Loucy (cell line): ENCODE results near the gene ADAMTS4.
A peak's percentile ranks its signal among the peaks of the same experiment; 100 is the strongest.

ENCODE experiments used
- H2AFZ ChIP-seq: fragments of 200-600 bp; sonication (generic); 2 replicates; pipeline ENCODE4 v1.6.0; 2016; ENCODE audit warnings: antibody characterized with exemption, mild to moderate bottlenecking, low read length, moderate library complexity
- H3F3A ChIP-seq: fragments of 200-600 bp; 2 replicates; pipeline ENCODE4 v1.6.0; 2016; ENCODE audit warnings: antibody characterized with exemption, low read depth, mild to moderate bottlenecking
- H3K27me3 ChIP-seq: fragments of 200-600 bp; sonication (generic); 2 replicates; pipeline ENCODE4 v1.6.1; 2014; ENCODE audit warnings: low read length, mild to moderate bottlenecking; ENCODE audit not compliant: insufficient read depth, poor library complexity, severe bottlenecking
- H3K36me3 ChIP-seq: fragments of 200-600 bp; sonication (generic); 2 replicates; pipeline ENCODE4 v1.6.1; 2016; ENCODE audit warnings: low read length; ENCODE audit not compliant: insufficient read depth
- H3K4me1 ChIP-seq: fragments of 200-600 bp; sonication (generic); 2 replicates; pipeline ENCODE4 v1.5.1; 2014; ENCODE audit warnings: low read length, mild to moderate bottlenecking; ENCODE audit not compliant: insufficient read depth, poor library complexity, severe bottlenecking
- H3K4me2 ChIP-seq: fragments of 200-600 bp; sonication (generic); 2 replicates; pipeline ENCODE4 v1.6.0; 2014; ENCODE audit warnings: antibody characterized with exemption, low read length, low read depth, mild to moderate bottlenecking; ENCODE audit not compliant: poor library complexity, severe bottlenecking
- H3K4me3 ChIP-seq: fragments of 200-600 bp; sonication (generic); 2 replicates; pipeline ENCODE4 v1.5.1; 2014; ENCODE audit warnings: low read length, mild to moderate bottlenecking, mixed read lengths; ENCODE audit not compliant: poor library complexity, severe bottlenecking
- H3K79me2 ChIP-seq: fragments of 200-600 bp; sonication (generic); 2 replicates; pipeline ENCODE4 v1.6.1; 2014; ENCODE audit warnings: low read length; ENCODE audit not compliant: insufficient read depth
- H3K9ac ChIP-seq: fragments of 200-600 bp; sonication (generic); 2 replicates; pipeline ENCODE4 v1.6.0; 2014; ENCODE audit warnings: mild to moderate bottlenecking, low read depth, low read length, moderate library complexity; ENCODE audit not compliant: poor library complexity, severe bottlenecking
- H3K9me2 ChIP-seq: fragments of 200-600 bp; sonication (generic); replicated peaks from 2 replicates; pipeline ENCODE4 v1.6.1; 2016; ENCODE audit warnings: low read depth, low read length, mixed read lengths
- H3K9me3 ChIP-seq: fragments of 200-600 bp; sonication (generic); 2 replicates; pipeline ENCODE4 v1.6.1; 2014; ENCODE audit warnings: mild to moderate bottlenecking, antibody characterized with exemption, low read length, low read depth; ENCODE audit not compliant: insufficient read depth
- H4K20me1 ChIP-seq: fragments of 200-600 bp; sonication (generic); 2 replicates; pipeline ENCODE4 v1.6.0; 2014; ENCODE audit warnings: antibody characterized with exemption, low read length, mild to moderate bottlenecking; ENCODE audit not compliant: insufficient read depth, poor library complexity, severe bottlenecking
- EZH2phosphoT487 ChIP-seq: fragments of 200-600 bp; IDR thresholded peaks from 2 replicates; pipeline ENCODE4 v1.6.1; 2018; ENCODE audit warnings: antibody characterized with exemption, mild to moderate bottlenecking, moderate library complexity, borderline replicate concordance
- TF ChIP-seq, protein P1 (sequence below): fragments of 200-600 bp; sonication (generic); conservative IDR thresholded peaks from 2 replicates; pipeline ENCODE4 v1.5.1; 2014; ENCODE audit warnings: mild to moderate bottlenecking, antibody characterized with exemption, low read length

Gene ADAMTS4

DNA sequence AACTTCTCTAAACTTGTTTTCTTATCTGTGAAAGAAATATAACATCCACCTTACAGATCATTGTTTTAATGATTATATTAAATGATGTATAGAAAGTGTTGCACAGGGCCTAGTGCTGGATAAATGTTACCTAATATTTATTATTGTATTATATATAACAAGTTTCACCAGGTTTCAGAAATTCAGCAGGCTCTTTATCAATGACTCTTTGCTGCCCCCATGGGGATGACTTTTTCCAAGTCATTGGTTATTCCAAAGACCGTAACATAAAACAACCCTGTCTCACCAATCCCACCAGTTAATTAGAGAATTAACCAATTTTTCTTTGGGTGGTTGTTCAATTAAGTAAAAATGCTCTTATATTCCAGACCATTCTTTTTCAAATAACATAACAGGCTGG, 59.1 kb downstream of the ADAMTS4 start:
- Histone ChIP-seq H3K9me3 (no peaks in the 10 kb centered on the region), H3K27me3 (no peaks in the 10 kb centered on the region), H3K36me3 (no peaks in the 10 kb centered on the region), H3K4me3 (no peak overlapping the region), H2AFZ (no peak overlapping the region), H3K4me2 (no peak overlapping the region), H3K9ac (no peak overlapping the region), H3K79me2 (peaks cover 2% of the 10 kb centered on the region; the same call in 1 of the 2 replicates), H3K4me1 (no peaks in the 10 kb centered on the region), H3F3A (0 out of 2 replicates have a peak, but pooled peaks cover 3% of the 10 kb centered on the region), H3K9me2 (no peaks in the 10 kb centered on the region), H4K20me1 (no peaks in the 10 kb centered on the region)
- TF ChIP-seq EZH2phosphoT487, result no peak
- TF ChIP-seq, protein P1, sequence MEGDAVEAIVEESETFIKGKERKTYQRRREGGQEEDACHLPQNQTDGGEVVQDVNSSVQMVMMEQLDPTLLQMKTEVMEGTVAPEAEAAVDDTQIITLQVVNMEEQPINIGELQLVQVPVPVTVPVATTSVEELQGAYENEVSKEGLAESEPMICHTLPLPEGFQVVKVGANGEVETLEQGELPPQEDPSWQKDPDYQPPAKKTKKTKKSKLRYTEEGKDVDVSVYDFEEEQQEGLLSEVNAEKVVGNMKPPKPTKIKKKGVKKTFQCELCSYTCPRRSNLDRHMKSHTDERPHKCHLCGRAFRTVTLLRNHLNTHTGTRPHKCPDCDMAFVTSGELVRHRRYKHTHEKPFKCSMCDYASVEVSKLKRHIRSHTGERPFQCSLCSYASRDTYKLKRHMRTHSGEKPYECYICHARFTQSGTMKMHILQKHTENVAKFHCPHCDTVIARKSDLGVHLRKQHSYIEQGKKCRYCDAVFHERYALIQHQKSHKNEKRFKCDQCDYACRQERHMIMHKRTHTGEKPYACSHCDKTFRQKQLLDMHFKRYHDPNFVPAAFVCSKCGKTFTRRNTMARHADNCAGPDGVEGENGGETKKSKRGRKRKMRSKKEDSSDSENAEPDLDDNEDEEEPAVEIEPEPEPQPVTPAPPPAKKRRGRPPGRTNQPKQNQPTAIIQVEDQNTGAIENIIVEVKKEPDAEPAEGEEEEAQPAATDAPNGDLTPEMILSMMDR, result peak; percentile 64

DNA sequence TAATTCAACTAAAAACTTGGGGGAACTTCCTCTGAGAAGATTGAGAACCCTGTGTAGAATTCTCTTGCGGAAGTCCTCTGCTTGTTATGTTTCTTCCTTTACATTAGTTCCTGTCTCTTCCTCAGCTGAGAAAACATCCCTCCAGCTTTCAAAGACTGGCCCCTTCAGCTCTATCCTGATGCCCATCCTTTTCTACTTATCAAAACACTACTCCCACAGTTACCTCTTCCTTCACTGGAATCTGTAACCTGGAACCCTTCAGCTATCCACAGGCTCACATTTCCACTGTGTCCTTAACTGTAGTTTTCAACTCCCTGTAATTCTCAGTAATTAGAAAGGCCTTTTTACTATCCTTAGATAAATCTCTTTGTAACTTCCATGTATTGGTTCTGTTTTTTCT, 60.4 kb downstream of the ADAMTS4 start:
- no peaks in the 10 kb centered on the region for H4K20me1 ChIP-seq
- no peaks in the 10 kb centered on the region for H3K9me3 ChIP-seq
- H3K4me1 ChIP-seq, result peaks cover 6% of the 10 kb centered on the region
- H3K36me3 ChIP-seq, result no peaks in the 10 kb centered on the region
- H3K9me2 ChIP-seq, result no peaks in the 10 kb centered on the region
- H3K4me3 ChIP-seq, result no peak overlapping the region
- H3K27me3 ChIP-seq, result no peaks in the 10 kb centered on the region
- TF ChIP-seq, protein P1, result no peak
- TF ChIP-seq EZH2phosphoT487, result no peak
- no peak overlapping the region for H2AFZ ChIP-seq
- H3K4me2 ChIP-seq, result no peak overlapping the region
- no peak overlapping the region for H3K9ac ChIP-seq
- peaks cover 15% of the 10 kb centered on the region for H3K79me2 ChIP-seq
- 0 out of 2 replicates have a peak, but pooled peaks cover 3% of the 10 kb centered on the region for H3F3A ChIP-seq

DNA sequence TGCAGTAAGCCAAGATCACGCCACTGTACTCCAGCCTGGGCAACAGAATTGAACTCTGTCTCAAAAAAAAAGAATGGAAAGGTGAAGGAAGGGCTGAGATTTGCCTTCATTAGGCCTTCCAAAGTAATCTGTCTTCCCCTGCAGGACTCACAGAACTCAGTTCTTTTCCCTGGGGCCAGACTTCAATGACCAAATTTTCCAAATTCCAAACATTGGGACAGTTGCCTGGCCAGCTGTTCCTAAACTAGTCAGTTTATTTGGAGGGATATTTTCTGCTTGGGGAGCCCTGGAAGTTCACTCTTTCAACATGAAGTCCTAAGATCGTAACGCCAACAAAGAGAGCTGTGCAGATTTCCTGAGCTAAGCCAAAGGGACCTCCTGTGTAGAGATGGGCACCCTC, 61.0 kb downstream of the ADAMTS4 start:
- TF ChIP-seq EZH2phosphoT487, result no peak
- TF ChIP-seq, protein P1, result no peak
- Histone ChIP-seq H3F3A (0 out of 2 replicates have a peak, but pooled peaks cover 3% of the 10 kb centered on the region), H3K4me2 (no peak overlapping the region)

More for the DNA sequence above, 61.0 kb downstream of the ADAMTS4 start:
- Histone ChIP-seq H3K79me2 (peaks cover 21% of the 10 kb centered on the region), H3K27me3 (no peaks in the 10 kb centered on the region), H2AFZ (no peak overlapping the region), H3K9me3 (no peaks in the 10 kb centered on the region), H3K9me2 (no peaks in the 10 kb centered on the region), H3K4me1 (peaks cover 10% of the 10 kb centered on the region), H3K36me3 (no peaks in the 10 kb centered on the region), H3K4me3 (no peak overlapping the region), H4K20me1 (no peaks in the 10 kb centered on the region), H3K9ac (no peak overlapping the region)
